ENCODE data around the gene RNF11.

The RNF11 gene

GRCh38 chr1:51311826-51312225 is 75.8 kb downstream of the RNF11 start:
- DNase-seq (ENCODE audit: low read depth in 4 of 4, low spot score in 1 of 4) = no peak

- DNase-seq (ENCODE audit: low read depth in 4 of 4, low spot score in 1 of 4) = no peak
Measured at GRCh38 chr1:51312718-51313117, 76.6 kb downstream of the RNF11 start.

- DNase-seq (ENCODE audit: low read depth in 4 of 4, low spot score in 1 of 4) = no peak
Measured at GRCh38 chr1:51313268-51313852, 77.3 kb downstream of the RNF11 start.

- no peak for DNase-seq (ENCODE audit: low read depth in 4 of 4, low spot score in 1 of 4)
Measured at GRCh38 chr1:51313961-51314777, 78.1 kb downstream of the RNF11 start.

GRCh38 chr1:51314974-51315373 is 78.9 kb downstream of the RNF11 start:
- DNase-seq (ENCODE audit: low read depth in 4 of 4, low spot score in 1 of 4) = no peak

GRCh38 chr1:51316113-51316845 is 80.2 kb downstream of the RNF11 start:
- no peak for DNase-seq (ENCODE audit: low read depth in 4 of 4, low spot score in 1 of 4)

GRCh38 chr1:51316846-51317120 is 80.7 kb downstream of the RNF11 start:
- no peak for DNase-seq (ENCODE audit: low read depth in 4 of 4, low spot score in 1 of 4)

GRCh38 chr1:51317798-51318197 is 81.7 kb downstream of the RNF11 start:
- no peak for DNase-seq (ENCODE audit: low read depth in 4 of 4, low spot score in 1 of 4)

- no peak for DNase-seq (ENCODE audit: low read depth in 4 of 4, low spot score in 1 of 4)
Measured at GRCh38 chr1:51320967-51321923, 85.2 kb downstream of the RNF11 start.

GRCh38 chr1:51321924-51322280 is 85.8 kb downstream of the RNF11 start:
- no peak for DNase-seq (ENCODE audit: low read depth in 4 of 4, low spot score in 1 of 4)

- no peak for DNase-seq (ENCODE audit: low read depth in 4 of 4, low spot score in 1 of 4)
Measured at GRCh38 chr1:51322417-51323101, 86.5 kb downstream of the RNF11 start.
